Measurements from ENCODE around the gene ATP13A3.

The ATP13A3 gene

GRCh38 chr3:194404365-194405140 is 82.2 kb downstream of the ATP13A3 start:
- DNase-seq (ENCODE audit: low read depth), result peak; percentile 67
- H3K4me3 ChIP-seq (ENCODE audit: low read length), result no peak overlapping the region
- TF ChIP-seq CTCF (IDR thresholded peaks at IDR 0.05; ENCODE audit: insufficient read depth, low read depth, low read length, missing control alignments), result peak; percentile 60

GRCh38 chr3:194401868-194402329 is 84.9 kb downstream of the ATP13A3 start:
- TF ChIP-seq CTCF (IDR thresholded peaks at IDR 0.05; ENCODE audit: insufficient read depth, low read depth, low read length, missing control alignments), result no peak
- DNase-seq (ENCODE audit: low read depth), result no peak
- H3K4me3 ChIP-seq (ENCODE audit: low read length), result no peak overlapping the region

- no peak for DNase-seq (ENCODE audit: low read depth)
- TF ChIP-seq CTCF (IDR thresholded peaks at IDR 0.05; ENCODE audit: insufficient read depth, low read depth, low read length, missing control alignments), result no peak
- no peak overlapping the region for H3K4me3 ChIP-seq (ENCODE audit: low read length)
Measured at GRCh38 chr3:194401346-194401745, 85.5 kb downstream of the ATP13A3 start.

GRCh38 chr3:194399874-194400411 is 86.9 kb downstream of the ATP13A3 start:
- no peak overlapping the region for H3K4me3 ChIP-seq (ENCODE audit: low read length)
- no peak for TF ChIP-seq CTCF (IDR thresholded peaks at IDR 0.05; ENCODE audit: insufficient read depth, low read depth, low read length, missing control alignments)
- DNase-seq (ENCODE audit: low read depth), result no peak

GRCh38 chr3:194399166-194399565 is 87.6 kb downstream of the ATP13A3 start, which contains the start of gene GP5:
TSS of gene GP5 (minus strand) at chr3:194399266. CDS start at chr3:194398282, 984 bp downstream.
- no peak for TF ChIP-seq CTCF (IDR thresholded peaks at IDR 0.05; ENCODE audit: insufficient read depth, low read depth, low read length, missing control alignments)
- no peak within 1 kb of the TSS for H3K4me3 ChIP-seq (ENCODE audit: low read length)
- no peak for DNase-seq (ENCODE audit: low read depth)

- DNase-seq (ENCODE audit: low read depth), result peak; percentile 8
- TF ChIP-seq CTCF (IDR thresholded peaks at IDR 0.05; ENCODE audit: insufficient read depth, low read depth, low read length, missing control alignments), result no peak
- no peak overlapping the region for H3K4me3 ChIP-seq (ENCODE audit: low read length)
Measured at GRCh38 chr3:194397757-194398312, 89.0 kb downstream of the ATP13A3 start.
